HEK293 (cell line): ENCODE data around the gene MBLAC1.

Experiments
- CTCF ChIP-seq: fragments of 450-650 bp; formaldehyde crosslinking; IDR thresholded peaks from 2 replicates; pipeline ENCODE4 v1.5.1; 2016; ENCODE audit warnings: missing biosample characterization, missing genetic modification characterization
- EGR2 ChIP-seq: fragments of 450-650 bp; formaldehyde crosslinking; IDR thresholded peaks from 2 replicates; pipeline ENCODE4 v1.5.1; 2016; ENCODE audit warnings: low read depth, missing biosample characterization, missing genetic modification characterization
- HOXC10 ChIP-seq: sonication (generic); formaldehyde crosslinking; IDR thresholded peaks from 2 replicates; pipeline ENCODE4 v1.8.1; 2023; ENCODE audit warnings: mild to moderate bottlenecking, missing genetic modification reagents
- KLF16 ChIP-seq: fragments of 450-650 bp; formaldehyde crosslinking; IDR thresholded peaks from 2 replicates; pipeline ENCODE4 v1.5.1; 2017; ENCODE audit warnings: missing biosample characterization, missing genetic modification characterization
- OSR2 ChIP-seq: fragments of 450-650 bp; formaldehyde crosslinking; IDR thresholded peaks from 2 replicates; pipeline ENCODE4 v1.5.1; 2016; ENCODE audit warnings: missing biosample characterization, missing genetic modification characterization
- PRDM2 ChIP-seq: fragments of 450-650 bp; formaldehyde crosslinking; IDR thresholded peaks from 2 replicates; pipeline ENCODE4 v1.5.1; 2016; ENCODE audit warnings: missing biosample characterization, missing genetic modification characterization, borderline replicate concordance
- SCRT1 ChIP-seq: fragments of 450-650 bp; formaldehyde crosslinking; IDR thresholded peaks from 2 replicates; pipeline ENCODE4 v1.5.1; 2016; ENCODE audit warnings: missing biosample characterization, missing genetic modification characterization, borderline replicate concordance
- SP3 ChIP-seq: fragments of 450-650 bp; formaldehyde crosslinking; IDR thresholded peaks from 2 replicates; pipeline ENCODE4 v1.5.1; 2016; ENCODE audit warnings: missing biosample characterization, missing genetic modification characterization
- ZNF148 ChIP-seq: fragments of 450-650 bp; formaldehyde crosslinking; IDR thresholded peaks from 2 replicates; pipeline ENCODE4 v1.5.0; 2017; ENCODE audit warnings: missing biosample characterization, missing genetic modification characterization, borderline replicate concordance
- ZNF19 ChIP-seq: fragments of 450-650 bp; formaldehyde crosslinking; IDR thresholded peaks from 2 replicates; pipeline ENCODE4; 2016; ENCODE audit warnings: missing biosample characterization, missing genetic modification characterization, low read depth
- ZNF214 ChIP-seq: fragments of 450-650 bp; formaldehyde crosslinking; IDR thresholded peaks from 2 replicates; pipeline ENCODE4 v1.5.1; 2017; ENCODE audit warnings: missing biosample characterization, mild to moderate bottlenecking, missing genetic modification characterization, borderline replicate concordance
- ZNF26 ChIP-seq: fragments of 450-650 bp; formaldehyde crosslinking; IDR thresholded peaks from 2 replicates; pipeline ENCODE4 v1.5.1; 2016; ENCODE audit warnings: missing biosample characterization, missing genetic modification characterization
- ZNF280C ChIP-seq: fragments of 450-650 bp; formaldehyde crosslinking; IDR thresholded peaks from 2 replicates; pipeline ENCODE4 v1.5.1; 2016; ENCODE audit warnings: missing biosample characterization, missing genetic modification characterization
- ZNF292 ChIP-seq: fragments of 450-650 bp; formaldehyde crosslinking; IDR thresholded peaks from 2 replicates; pipeline ENCODE4 v1.5.1; 2016; ENCODE audit warnings: low read depth, missing biosample characterization, missing genetic modification characterization, borderline replicate concordance
- ZNF366 ChIP-seq: fragments of 450-650 bp; formaldehyde crosslinking; conservative IDR thresholded peaks from 2 replicates; pipeline ENCODE4 v1.5.1; 2016; ENCODE audit warnings: missing biosample characterization, missing genetic modification characterization
- ZNF513 ChIP-seq: fragments of 450-650 bp; IDR thresholded peaks from 2 replicates; pipeline ENCODE4 v1.5.1; 2018; ENCODE audit warnings: missing biosample characterization, missing genetic modification characterization
- ZNF514 ChIP-seq: fragments of 450-650 bp; formaldehyde crosslinking; IDR thresholded peaks from 2 replicates; pipeline ENCODE4 v1.5.1; 2016; ENCODE audit warnings: missing biosample characterization, missing genetic modification characterization
- ZNF623 ChIP-seq: fragments of 450-650 bp; formaldehyde crosslinking; IDR thresholded peaks from 2 replicates; pipeline ENCODE4 v1.5.1; 2016; ENCODE audit warnings: missing biosample characterization, missing genetic modification characterization
- ZNF692 ChIP-seq: fragments of 450-650 bp; formaldehyde crosslinking; IDR thresholded peaks from 2 replicates; pipeline ENCODE4 v1.5.1; 2016; ENCODE audit warnings: missing biosample characterization, missing genetic modification characterization
- ZNF768 ChIP-seq: fragments of 450-650 bp; formaldehyde crosslinking; IDR thresholded peaks from 2 replicates; pipeline ENCODE4 v1.5.1; 2018; ENCODE audit warnings: missing biosample characterization, mild to moderate bottlenecking, missing genetic modification characterization

The MBLAC1 gene

GRCh38 chr7:100101016-100101862 lies 25.5 kb upstream of the MBLAC1 start, which contains the start of the genes AP4M1 and MCM7 (continued):
- TF ChIP-seq ZNF692 (tag by site-specific recombination) (no peak), ZNF768 (tag by site-specific recombination) (no peak), SCRT1 (tag by site-specific recombination) (peak; percentile 98), ZNF513 (tag by site-specific recombination) (no peak; the same call in 1 of the 2 replicates), ZNF292 (tag by site-specific recombination) (no peak), EGR2 (tag by site-specific recombination) (peak; percentile 39; the same call in 1 of the 2 replicates), ZNF623 (no peak; the same call in 1 of the 2 replicates), ZNF148 (tag by site-specific recombination) (no peak), ZNF280C (tag by site-specific recombination) (no peak), KLF16 (no peak), PRDM2 (tag by site-specific recombination) (0 out of 2 replicates have a peak, but pooled peaks have one; percentile 12), HOXC10 (CRISPR knock-in tag) (no peak), SP3 (tag by site-specific recombination) (peak; percentile 62), ZNF514 (tag by site-specific recombination) (no peak), OSR2 (tag by site-specific recombination) (no peak), ZNF366 (tag by site-specific recombination) (0 out of 2 replicates have a peak, but pooled peaks have one; percentile 12), ZNF214 (tag by site-specific recombination) (no peak), CTCF (0 out of 2 replicates have a peak, but pooled peaks have one; percentile 5), ZNF26 (tag by site-specific recombination) (no peak), ZNF19 (tag by site-specific recombination) (no peak)
